ENCODE data around the gene FAM20A.

DNA sequence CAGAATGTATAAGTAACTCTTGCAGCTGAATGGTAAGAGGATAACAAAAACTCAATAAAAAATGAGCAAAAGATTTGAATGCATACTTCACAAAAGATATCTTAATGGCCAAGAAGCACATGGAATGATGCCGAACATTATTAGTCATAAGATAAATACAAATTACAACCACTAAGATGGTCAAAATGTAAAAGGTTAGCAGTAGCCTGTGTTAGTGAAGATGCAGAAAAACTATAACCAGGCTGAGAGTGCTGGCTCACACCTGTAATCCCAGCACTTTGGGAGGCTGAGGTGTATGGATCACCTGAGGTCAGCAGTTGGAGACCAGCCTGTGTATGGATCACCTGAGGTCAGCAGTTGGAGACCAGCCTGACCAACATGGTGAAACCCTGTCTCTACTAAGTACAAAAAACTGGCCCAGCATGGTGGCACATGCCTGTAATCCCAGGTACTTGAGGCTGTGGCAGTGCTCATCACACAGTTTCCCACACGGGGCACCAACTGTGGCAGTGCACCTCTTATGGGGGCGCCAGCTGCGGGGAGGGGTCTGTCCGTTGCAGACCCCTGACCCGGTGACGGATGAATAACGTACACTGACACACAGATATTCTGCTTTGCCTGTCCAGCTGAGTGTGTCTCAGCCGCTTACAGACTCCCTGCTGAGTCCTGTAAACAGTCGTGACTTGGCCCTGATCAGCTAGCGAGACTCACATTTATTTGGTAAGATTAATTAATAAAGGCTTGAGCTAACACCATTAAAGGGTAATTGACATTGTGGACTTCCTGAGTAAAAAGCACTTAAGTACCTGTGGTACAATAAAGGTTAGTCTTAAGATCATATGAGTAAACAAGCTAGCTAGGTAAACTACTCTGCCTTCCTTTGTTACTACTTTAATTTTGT lies 45.7 kb upstream of the FAM20A start:
- TF ChIP-seq, protein P1, sequence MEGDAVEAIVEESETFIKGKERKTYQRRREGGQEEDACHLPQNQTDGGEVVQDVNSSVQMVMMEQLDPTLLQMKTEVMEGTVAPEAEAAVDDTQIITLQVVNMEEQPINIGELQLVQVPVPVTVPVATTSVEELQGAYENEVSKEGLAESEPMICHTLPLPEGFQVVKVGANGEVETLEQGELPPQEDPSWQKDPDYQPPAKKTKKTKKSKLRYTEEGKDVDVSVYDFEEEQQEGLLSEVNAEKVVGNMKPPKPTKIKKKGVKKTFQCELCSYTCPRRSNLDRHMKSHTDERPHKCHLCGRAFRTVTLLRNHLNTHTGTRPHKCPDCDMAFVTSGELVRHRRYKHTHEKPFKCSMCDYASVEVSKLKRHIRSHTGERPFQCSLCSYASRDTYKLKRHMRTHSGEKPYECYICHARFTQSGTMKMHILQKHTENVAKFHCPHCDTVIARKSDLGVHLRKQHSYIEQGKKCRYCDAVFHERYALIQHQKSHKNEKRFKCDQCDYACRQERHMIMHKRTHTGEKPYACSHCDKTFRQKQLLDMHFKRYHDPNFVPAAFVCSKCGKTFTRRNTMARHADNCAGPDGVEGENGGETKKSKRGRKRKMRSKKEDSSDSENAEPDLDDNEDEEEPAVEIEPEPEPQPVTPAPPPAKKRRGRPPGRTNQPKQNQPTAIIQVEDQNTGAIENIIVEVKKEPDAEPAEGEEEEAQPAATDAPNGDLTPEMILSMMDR (conservative IDR thresholded peaks at IDR 0.05; ENCODE audit: low read depth, low read length) = no peak
- TF ChIP-seq EZH2 (IDR thresholded peaks at IDR 0.05; ENCODE audit: low read length, unreplicated experiment) = no peak
